ENCODE measurements around the gene DPY19L2. TPM values are rescaled to one million over a fixed set of nuclear protein-coding genes. Genes with fewer than 3 reads are reported as not detected.
A peak's percentile ranks its signal among the peaks of the same experiment; 100 is the strongest.
"Not testable (repeated sequence)": the region's sequence is repeated elsewhere in the genome, so short reads cannot be mapped to it uniquely, and the experiment has no call there.

The DPY19L2 gene
- polyA plus RNA-seq (2011; rRNA removed) (3.5 and 5.8 TPM in 2 replicates), polyA plus RNA-seq (2017; fragmentation: RNase III; extraction: RNeasy Plus Mini Kit Qiagen cat#74134 plus additional on column Dnase treatment) (3.7 to 3.9 TPM (median 3.9 TPM) in 3 replicates), polyA minus RNA-seq (2011; rRNA and poly(A)+ RNA removed) (1.3 and 1.9 TPM in 2 replicates)
- 0.79 and 1.0 TPM in 2 replicates for polyA plus RNA-seq (2012; cell fraction: cytosol; rRNA removed)
- polyA plus RNA-seq (2012; cell fraction: nucleus; rRNA removed): 3.7 and 5.3 TPM in 2 replicates

DNA sequence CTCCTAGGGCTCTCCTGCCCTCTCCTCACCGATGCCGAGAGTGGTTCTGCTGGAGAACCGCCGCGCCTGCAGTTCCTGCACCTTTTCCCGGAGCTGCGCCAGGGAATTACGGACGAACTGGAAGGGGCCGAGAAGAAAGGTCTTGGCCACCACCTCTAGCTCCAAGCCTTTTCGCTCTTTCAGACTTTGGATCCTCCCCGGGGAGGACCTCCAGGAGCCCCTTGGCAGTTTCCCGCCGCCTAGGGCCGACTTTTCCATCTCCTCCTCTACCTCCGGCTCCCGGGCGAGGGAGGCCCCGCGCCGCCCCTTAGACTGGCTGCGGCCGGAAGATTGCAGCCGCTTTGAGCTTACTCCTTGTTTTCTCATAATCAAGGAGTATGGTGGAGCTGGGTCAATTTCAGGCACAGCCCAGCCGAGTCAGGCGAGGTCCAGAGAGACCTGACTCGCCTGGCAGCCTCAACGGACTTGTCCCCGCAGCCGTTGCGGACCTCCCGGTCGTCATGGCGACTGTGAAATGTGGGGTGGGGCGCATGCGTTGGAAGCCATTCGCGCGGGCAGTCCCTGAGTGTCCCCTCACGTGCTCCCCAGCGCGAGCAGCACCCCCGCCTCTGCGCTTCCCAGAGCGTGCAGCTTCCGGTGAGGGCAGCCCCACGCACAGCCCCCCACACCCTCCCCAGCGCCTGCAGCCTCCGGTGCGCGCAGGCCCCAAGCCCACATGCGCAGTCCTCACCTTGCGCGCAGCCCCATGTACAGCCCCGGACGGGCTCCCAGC, at the start of gene DPY19L2:
Gene DPY19L2 (minus strand): TSS at position 466 of the 772 bp plus-strand sequence. CDS start 100 bp downstream, at position 366.
- DNase-seq (ENCODE audit: low read depth in 1 of 2, low spot score in 1 of 2) (peak; percentile 40 to 91), ATAC-seq (peak; percentile 96), FAIRE-seq (no peak)
- Histone ChIP-seq H3K4me2 (peak within 1 kb of the TSS; percentile 92), H3K27ac (peak within 1 kb of the TSS; percentile 76 to 91), H3K9me3 (no peaks in the 10 kb centered on the region), H3K4me1 (peaks cover 7% of the 10 kb centered on the region; the same call in 1 of the 3 replicates), H3K4me3 (peak within 1 kb of the TSS; percentile 74)
- TF ChIP-seq KDM5A (IDR thresholded peaks at IDR 0.05) (no peak), EP300 (IDR thresholded peaks at IDR 0.05) (no peak), PHF8 (IDR thresholded peaks at IDR 0.05; ENCODE audit: borderline replicate concordance, low read depth) (peak; percentile 44; the same call in 1 of the 2 replicates), JUNB (IDR thresholded peaks at IDR 0.05) (no peak), HOXB13 (CRISPR knock-in tag; IDR thresholded peaks at IDR 0.05; ENCODE audit: low read depth) (no peak), RCOR1 (IDR thresholded peaks at IDR 0.05; ENCODE audit: low read depth, low read length) (no peak), CBX2 (IDR thresholded peaks at IDR 0.05; ENCODE audit: borderline replicate concordance, low read depth) (no peak), BHLHE40 (IDR thresholded peaks at IDR 0.05; ENCODE audit: low read depth, low read length) (peak; percentile 72), MAZ (IDR thresholded peaks at IDR 0.05; ENCODE audit: borderline replicate concordance, low read depth, low read length) (no peak), FOSL2 (IDR thresholded peaks at IDR 0.05) (no peak), FOSL2 (CRISPR knock-in tag; IDR thresholded peaks at IDR 0.05) (no peak), POLR2A (IDR thresholded peaks at IDR 0.05; ENCODE audit: low read length) (no peak; the same call in none of the 2 replicates), EHF (CRISPR knock-in tag; IDR thresholded peaks at IDR 0.05) (no peak), HEYL (CRISPR knock-in tag; IDR thresholded peaks at IDR 0.05) (no peak), CBX8 (IDR thresholded peaks at IDR 0.05) (no peak), ZC3H11A (IDR thresholded peaks at IDR 0.05) (no peak), HOXB5 (CRISPR knock-in tag; IDR thresholded peaks at IDR 0.05) (no peak), JUN (IDR thresholded peaks at IDR 0.05) (peak in 1 of 2 experiments; percentile 71; a peak in 2 of 5 replicates), HDAC2 (IDR thresholded peaks at IDR 0.05) (no peak; the same call in 1 of the 2 replicates), HOXA7 (CRISPR knock-in tag; IDR thresholded peaks at IDR 0.05) (no peak), TP53 (CRISPR knock-in tag; IDR thresholded peaks at IDR 0.05) (no peak), NR3C1 (IDR thresholded peaks at IDR 0.05) (no peak), FOSB (CRISPR knock-in tag; IDR thresholded peaks at IDR 0.05) (no peak), GATA3 (IDR thresholded peaks at IDR 0.05; ENCODE audit: borderline replicate concordance) (0 out of 2 replicates have a peak, but pooled peaks have one; percentile 9)
- TF ChIP-seq, protein P1, sequence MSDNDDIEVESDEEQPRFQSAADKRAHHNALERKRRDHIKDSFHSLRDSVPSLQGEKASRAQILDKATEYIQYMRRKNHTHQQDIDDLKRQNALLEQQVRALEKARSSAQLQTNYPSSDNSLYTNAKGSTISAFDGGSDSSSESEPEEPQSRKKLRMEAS (IDR thresholded peaks at IDR 0.05): peak; percentile 96
- TF ChIP-seq, protein P2, sequence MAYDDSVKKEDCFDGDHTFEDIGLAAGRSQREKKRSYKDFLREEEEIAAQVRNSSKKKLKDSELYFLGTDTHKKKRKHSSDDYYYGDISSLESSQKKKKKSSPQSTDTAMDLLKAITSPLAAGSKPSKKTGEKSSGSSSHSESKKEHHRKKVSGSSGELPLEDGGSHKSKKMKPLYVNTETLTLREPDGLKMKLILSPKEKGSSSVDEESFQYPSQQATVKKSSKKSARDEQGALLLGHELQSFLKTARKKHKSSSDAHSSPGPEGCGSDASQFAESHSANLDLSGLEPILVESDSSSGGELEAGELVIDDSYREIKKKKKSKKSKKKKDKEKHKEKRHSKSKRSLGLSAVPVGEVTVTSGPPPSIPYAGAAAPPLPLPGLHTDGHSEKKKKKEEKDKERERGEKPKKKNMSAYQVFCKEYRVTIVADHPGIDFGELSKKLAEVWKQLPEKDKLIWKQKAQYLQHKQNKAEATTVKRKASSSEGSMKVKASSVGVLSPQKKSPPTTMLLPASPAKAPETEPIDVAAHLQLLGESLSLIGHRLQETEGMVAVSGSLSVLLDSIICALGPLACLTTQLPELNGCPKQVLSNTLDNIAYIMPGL (CRISPR knock-in tag; IDR thresholded peaks at IDR 0.05; ENCODE audit: borderline replicate concordance): no peak
- TF ChIP-seq, protein P3, sequence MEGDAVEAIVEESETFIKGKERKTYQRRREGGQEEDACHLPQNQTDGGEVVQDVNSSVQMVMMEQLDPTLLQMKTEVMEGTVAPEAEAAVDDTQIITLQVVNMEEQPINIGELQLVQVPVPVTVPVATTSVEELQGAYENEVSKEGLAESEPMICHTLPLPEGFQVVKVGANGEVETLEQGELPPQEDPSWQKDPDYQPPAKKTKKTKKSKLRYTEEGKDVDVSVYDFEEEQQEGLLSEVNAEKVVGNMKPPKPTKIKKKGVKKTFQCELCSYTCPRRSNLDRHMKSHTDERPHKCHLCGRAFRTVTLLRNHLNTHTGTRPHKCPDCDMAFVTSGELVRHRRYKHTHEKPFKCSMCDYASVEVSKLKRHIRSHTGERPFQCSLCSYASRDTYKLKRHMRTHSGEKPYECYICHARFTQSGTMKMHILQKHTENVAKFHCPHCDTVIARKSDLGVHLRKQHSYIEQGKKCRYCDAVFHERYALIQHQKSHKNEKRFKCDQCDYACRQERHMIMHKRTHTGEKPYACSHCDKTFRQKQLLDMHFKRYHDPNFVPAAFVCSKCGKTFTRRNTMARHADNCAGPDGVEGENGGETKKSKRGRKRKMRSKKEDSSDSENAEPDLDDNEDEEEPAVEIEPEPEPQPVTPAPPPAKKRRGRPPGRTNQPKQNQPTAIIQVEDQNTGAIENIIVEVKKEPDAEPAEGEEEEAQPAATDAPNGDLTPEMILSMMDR (IDR thresholded peaks at IDR 0.05): no peak
- TF ChIP-seq, protein P4, sequence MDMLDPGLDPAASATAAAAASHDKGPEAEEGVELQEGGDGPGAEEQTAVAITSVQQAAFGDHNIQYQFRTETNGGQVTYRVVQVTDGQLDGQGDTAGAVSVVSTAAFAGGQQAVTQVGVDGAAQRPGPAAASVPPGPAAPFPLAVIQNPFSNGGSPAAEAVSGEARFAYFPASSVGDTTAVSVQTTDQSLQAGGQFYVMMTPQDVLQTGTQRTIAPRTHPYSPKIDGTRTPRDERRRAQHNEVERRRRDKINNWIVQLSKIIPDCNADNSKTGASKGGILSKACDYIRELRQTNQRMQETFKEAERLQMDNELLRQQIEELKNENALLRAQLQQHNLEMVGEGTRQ (IDR thresholded peaks at IDR 0.05): peak; percentile 64
- TF ChIP-seq, protein P5, sequence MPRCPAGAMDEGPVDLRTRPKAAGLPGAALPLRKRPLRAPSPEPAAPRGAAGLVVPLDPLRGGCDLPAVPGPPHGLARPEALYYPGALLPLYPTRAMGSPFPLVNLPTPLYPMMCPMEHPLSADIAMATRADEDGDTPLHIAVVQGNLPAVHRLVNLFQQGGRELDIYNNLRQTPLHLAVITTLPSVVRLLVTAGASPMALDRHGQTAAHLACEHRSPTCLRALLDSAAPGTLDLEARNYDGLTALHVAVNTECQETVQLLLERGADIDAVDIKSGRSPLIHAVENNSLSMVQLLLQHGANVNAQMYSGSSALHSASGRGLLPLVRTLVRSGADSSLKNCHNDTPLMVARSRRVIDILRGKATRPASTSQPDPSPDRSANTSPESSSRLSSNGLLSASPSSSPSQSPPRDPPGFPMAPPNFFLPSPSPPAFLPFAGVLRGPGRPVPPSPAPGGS (IDR thresholded peaks at IDR 0.05): 0 out of 3 replicates have a peak, but pooled peaks have one; percentile 37
- TF ChIP-seq, protein P6, sequence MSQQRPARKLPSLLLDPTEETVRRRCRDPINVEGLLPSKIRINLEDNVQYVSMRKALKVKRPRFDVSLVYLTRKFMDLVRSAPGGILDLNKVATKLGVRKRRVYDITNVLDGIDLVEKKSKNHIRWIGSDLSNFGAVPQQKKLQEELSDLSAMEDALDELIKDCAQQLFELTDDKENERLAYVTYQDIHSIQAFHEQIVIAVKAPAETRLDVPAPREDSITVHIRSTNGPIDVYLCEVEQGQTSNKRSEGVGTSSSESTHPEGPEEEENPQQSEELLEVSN (IDR thresholded peaks at IDR 0.05; ENCODE audit: borderline replicate concordance, low read depth): peak; percentile 94
- TF ChIP-seq, protein P7, sequence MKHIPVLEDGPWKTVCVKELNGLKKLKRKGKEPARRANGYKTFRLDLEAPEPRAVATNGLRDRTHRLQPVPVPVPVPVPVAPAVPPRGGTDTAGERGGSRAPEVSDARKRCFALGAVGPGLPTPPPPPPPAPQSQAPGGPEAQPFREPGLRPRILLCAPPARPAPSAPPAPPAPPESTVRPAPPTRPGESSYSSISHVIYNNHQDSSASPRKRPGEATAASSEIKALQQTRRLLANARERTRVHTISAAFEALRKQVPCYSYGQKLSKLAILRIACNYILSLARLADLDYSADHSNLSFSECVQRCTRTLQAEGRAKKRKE (CRISPR knock-in tag; IDR thresholded peaks at IDR 0.05; ENCODE audit: low read depth): no peak
- under 1% methylated on average over 44 of the region's 56 CpGs for WGBS (ENCODE audit: missing lambda C conversion rate)
- POLR2A ChIA-PET: no interaction called here
- CTCF ChIA-PET: interaction anchor here (1.7 kb wide), 1 partner anchor 134 kb away, joined by 7 read pairs; no protein-coding TSS in a partner anchor

DNA sequence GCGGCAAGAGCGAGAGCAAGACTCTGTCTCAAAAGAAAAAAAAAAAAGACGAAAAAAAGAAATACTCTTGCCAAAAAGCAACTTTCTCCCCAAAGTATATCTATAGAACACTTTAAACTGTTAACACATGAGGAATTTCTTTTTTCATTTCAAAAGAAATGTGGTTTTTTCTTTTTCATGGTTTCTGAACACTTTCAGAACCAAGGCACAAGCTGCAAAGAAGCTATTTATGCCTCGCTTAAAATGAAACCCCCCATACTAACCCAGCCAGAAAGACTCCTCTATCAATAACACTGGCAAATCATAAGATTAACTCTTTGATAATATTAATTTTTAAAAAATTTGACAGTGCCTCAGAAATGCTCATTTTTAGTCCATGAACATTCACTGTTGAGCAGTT, 48.6 kb upstream of the DPY19L2 start:
- not testable (repeated sequence) for DNase-seq (ENCODE audit: low read depth in 1 of 2, low spot score in 1 of 2)

More for the DNA sequence above, 48.6 kb upstream of the DPY19L2 start:
- FAIRE-seq, H3K4me2 ChIP-seq, H3K4me1 ChIP-seq, POLR2A ChIA-PET, ATAC-seq, H3K4me3 ChIP-seq, H3K9me3 ChIP-seq, H3K27ac ChIP-seq: not testable (repeated sequence)
- WGBS (ENCODE audit: missing lambda C conversion rate): 64% methylated on average over 4 of the region's 4 CpGs
- CTCF ChIA-PET: interaction anchor here (0.6 kb wide), 1 partner anchor 695 kb away, joined by 4 read pairs; no protein-coding TSS in a partner anchor

Data from A549 (cell line).